GM18868 (cell line): ENCODE data around the gene HAVCR1.
"Not testable (repeated sequence)": the region's sequence is repeated elsewhere in the genome, so short reads cannot be mapped to it uniquely, and the experiment has no call there.

Experiments used
- ATAC-seq: cut with Tn5 transposase; IDR thresholded peaks from one replicate; pipeline ENCODE4 v1.9.1; 2021; ENCODE audit warnings: mild to moderate bottlenecking, moderate library complexity; ENCODE audit not compliant: unreplicated experiment

Gene HAVCR1

GRCh38 chr5:157050050-157050449 is 8.9 kb downstream of the HAVCR1 start:
- peak; percentile 50 for ATAC-seq

DNA sequence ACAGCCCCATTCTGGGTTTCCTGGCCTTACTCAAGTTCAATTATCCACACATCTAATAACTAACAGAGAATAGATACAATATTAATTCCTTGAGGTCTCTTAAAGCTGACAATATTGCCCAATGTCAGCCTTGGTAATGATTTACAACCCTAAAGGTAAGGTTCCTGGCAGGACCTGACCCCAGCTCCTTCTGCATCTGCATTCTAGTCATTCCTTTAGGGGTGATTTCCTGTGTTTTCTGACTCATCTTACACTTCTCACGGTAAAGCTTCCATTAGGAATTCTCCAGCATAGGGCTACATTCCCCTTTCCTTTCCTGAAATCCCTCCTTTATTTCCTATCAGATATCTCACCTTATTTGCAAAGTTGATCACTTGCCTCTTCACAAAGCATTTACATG is 9.3 kb downstream of the HAVCR1 start:
- ATAC-seq, result no peak

- peak; percentile 76 for ATAC-seq
These were observed 11.0 kb downstream of the HAVCR1 start for GRCh38 chr5:157047898-157048297.

DNA sequence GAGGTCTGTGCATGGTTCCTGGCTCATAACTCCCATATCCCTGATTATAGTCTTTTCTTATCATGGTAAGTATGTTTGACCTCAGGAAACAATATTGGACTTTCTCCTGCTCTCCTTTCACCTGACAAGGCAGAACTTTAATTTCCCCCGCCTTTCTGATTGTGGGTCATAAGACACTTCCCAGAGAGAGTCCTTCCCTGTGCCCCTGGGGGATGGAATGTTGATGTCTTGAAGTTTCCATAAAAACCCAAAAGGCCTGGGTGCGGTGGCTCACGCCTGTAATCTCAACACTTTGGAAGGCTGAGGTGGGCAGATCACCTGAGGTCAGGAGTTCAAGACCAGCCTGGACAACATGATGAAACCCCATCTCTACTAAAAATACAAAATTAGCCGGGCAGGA is 11.9 kb downstream of the HAVCR1 start:
- ATAC-seq, result not testable (repeated sequence)

DNA sequence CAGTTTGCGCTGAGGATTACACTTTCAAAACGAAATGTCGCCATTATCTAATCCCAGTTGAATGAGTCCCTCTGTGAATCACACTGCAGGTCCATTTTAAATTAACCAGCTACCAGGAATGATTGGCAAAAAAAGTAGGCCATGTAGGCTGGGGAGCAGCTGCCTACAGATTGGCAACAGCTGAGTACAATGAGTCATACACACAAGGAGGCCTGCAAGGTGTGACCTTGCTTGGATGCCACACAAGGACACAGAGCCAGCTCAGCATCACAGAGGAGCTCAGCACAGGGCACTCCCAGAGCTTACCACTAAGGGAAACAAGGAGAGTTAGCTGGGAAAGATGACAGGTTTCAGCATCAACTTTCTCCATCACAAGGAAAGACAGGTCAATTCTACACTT is 12.9 kb downstream of the HAVCR1 start:
- peak; percentile 32 for ATAC-seq

- no peak for ATAC-seq
These were observed 13.3 kb downstream of the HAVCR1 start for GRCh38 chr5:157045601-157046000.

GRCh38 chr5:157038568-157039187 is 20.2 kb downstream of the HAVCR1 start:
- peak; percentile 73 for ATAC-seq

GRCh38 chr5:157034106-157035072 is 24.5 kb downstream of the HAVCR1 start:
- not testable (repeated sequence) for ATAC-seq

DNA sequence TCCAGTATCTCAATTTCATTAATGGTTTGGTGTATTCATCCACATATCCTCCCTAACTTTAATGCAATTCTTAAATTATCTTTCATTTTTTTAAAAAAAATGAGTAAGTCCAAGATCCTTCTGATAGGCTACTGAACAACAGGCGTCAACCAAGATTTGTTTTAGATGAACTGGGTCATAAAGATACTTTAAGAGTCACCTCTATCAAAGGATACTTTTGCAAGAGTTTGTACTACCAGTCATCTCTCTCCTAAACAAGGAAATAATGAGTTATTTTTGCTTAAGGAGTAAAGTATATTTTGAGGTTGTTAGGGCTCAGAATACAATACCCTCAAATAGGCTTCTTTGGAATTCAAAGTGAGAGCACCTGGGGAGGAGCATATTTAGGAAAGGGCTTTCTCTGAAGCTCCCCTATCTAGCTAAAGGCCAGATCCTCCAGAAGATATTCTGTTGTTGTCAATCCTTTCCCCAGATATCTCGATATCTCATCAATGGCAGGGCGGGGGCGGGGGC is 25.8 kb downstream of the HAVCR1 start:
- ATAC-seq, result no peak

DNA sequence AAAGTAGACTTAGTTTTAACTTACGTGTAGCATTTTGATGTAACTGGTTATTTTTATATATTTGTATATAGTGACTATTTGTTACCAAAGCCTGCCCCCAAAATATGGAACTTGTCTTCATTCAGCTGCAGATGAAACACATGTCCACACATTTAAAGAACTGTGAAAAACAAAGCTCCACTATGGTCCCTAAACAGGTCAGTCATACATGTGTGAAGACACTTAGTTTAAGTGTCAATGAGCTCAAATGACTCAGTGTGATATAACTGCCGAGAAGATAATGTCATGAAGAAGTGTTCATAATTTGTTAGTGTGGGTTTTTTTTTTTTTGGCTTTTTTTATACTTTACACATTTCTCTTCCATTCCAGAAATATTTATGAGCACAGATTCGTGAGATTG is 28.2 kb downstream of the HAVCR1 start:
- ATAC-seq, result no peak

GRCh38 chr5:157029457-157029856 is 29.5 kb downstream of the HAVCR1 start:
- ATAC-seq, result peak; percentile 33

GRCh38 chr5:157027663-157028062 is 31.3 kb downstream of the HAVCR1 start:
- ATAC-seq, result peak; percentile 88

DNA sequence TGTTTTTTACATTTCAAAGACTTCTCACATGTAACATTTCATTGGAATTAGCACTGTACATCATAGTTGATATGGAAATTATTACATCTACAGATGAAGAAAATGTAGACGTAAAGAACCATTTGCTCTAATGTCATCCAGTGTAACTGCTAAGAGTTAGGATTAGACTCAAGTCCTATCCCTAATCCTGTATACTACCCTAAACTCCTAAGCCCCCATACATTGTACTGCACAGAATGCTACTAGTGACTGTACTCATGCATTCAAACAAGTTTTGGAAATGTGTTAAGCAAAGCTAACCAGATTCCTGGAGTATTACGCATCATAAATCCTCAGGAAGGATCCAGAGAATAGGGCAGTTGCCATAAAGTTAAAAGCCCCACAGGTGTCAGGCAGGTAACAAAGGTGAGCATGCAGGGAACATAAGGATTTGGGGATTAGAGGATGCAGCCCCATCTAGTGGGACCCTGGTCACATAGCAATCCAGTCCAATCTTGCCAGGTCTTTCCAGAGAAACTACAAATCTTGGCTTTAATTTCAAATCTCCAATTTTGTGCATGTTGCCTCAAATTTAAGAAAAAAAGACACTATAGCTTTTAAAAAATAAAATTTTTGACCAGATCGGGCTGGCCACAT is 32.0 kb downstream of the HAVCR1 start:
- ATAC-seq, result no peak

- no peak for ATAC-seq
These were observed 33.7 kb downstream of the HAVCR1 start for GRCh38 chr5:157025093-157025698.

GRCh38 chr5:157024208-157024959 is 34.5 kb downstream of the HAVCR1 start:
- no peak for ATAC-seq

DNA sequence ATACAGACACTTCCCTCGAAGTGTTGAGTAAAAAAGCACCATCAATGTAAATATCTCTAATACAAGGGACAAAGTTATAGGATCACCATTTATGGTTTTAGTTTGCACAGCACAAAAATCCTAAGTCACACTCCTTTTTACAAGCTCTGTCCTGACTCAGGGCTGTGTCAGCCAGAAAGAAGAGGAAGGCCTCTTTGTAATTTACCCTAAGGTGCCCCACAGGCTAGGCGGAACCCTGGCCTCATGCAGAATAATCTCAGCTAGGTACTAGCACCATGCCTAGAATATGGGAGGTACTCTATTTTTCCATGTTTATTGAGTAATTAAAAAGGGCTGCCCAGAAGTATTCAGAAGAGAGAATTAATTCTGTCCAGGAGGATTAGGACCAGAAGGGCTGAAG is 36.9 kb downstream of the HAVCR1 start:
- ATAC-seq, result no peak

DNA sequence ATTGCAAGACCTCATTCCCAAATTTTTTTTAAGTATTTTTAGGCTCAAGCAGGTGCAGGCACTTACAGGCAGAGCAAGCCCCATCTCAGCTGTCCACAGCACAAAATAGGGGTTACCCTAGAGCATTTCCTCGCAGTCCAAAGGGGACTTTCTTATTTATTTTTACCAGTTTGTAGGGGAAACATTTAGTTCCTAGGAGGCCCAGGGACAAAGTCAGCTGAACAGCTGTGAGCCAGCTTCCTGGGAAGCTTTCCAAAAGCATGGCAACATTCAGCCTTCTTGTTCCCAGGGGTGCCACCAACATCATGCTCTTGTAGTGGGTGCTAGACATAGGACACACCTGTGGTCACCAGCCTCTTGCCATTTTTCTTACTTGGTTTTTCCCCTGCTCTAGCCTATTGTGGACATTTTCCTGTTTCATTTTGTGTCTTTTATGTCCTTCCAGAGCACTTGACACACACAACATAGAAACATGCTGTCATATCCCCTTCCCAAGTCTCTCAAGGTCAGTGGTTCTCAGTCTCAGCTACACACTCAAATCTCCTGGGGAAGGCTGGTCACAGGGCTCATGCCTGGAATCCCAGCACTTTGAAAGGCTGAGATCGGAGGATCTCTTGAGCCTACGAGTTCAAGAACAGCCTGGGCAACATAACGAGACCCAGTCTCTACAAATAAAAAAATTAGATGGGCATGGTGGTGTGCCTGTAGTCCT is 38.2 kb downstream of the HAVCR1 start:
- ATAC-seq, result no peak

- ATAC-seq, result no peak
These were observed 38.9 kb downstream of the HAVCR1 start for GRCh38 chr5:157020002-157020401.

DNA sequence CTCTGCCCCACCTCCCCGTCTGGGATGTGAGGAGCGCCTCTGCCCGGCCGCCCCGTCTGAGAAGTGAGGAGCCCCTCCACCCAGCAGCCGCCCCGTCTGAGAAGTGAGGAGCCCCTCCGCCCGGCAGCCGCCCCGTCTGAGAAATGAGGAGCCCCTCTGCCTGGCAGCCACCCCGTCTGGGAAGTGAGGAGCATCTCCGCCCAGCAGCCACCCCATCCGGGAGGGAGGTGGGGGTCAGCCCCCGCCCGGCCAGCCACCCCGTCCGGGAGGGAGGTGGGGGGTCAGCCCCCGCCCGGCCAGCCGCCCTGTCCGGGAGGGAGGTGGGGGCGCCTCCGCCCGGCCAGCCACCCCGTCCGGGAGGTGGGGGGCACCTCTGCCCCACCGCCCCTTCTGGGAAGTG is 44.8 kb downstream of the HAVCR1 start:
- not testable (repeated sequence) for ATAC-seq

DNA sequence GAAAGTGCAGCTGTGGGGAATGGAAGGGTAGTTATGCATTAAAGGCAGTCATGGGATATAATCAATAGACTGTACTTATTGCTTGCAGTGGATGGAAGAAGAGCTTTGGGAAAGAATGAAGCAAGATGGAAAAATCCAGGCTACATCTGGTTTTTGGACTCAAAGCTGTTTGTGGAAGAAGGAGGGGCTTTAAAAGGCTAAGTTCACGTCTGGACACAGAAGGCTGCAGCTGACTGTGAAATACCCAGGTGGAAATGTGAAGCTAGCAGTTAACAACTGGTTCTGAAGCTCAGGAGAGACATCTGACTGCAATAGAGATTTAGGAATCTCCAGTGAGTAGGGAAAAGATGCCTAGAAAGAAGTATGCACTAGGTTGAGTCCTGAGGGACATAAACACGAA is 52.7 kb downstream of the HAVCR1 start:
- no peak for ATAC-seq
